ENCODE results near the gene MYL5.
A peak's percentile ranks its signal among the peaks of the same experiment; 100 is the strongest.
"Not testable (repeated sequence)": the region's sequence is repeated elsewhere in the genome, so short reads cannot be mapped to it uniquely, and the experiment has no call there.

Gene MYL5

DNA sequence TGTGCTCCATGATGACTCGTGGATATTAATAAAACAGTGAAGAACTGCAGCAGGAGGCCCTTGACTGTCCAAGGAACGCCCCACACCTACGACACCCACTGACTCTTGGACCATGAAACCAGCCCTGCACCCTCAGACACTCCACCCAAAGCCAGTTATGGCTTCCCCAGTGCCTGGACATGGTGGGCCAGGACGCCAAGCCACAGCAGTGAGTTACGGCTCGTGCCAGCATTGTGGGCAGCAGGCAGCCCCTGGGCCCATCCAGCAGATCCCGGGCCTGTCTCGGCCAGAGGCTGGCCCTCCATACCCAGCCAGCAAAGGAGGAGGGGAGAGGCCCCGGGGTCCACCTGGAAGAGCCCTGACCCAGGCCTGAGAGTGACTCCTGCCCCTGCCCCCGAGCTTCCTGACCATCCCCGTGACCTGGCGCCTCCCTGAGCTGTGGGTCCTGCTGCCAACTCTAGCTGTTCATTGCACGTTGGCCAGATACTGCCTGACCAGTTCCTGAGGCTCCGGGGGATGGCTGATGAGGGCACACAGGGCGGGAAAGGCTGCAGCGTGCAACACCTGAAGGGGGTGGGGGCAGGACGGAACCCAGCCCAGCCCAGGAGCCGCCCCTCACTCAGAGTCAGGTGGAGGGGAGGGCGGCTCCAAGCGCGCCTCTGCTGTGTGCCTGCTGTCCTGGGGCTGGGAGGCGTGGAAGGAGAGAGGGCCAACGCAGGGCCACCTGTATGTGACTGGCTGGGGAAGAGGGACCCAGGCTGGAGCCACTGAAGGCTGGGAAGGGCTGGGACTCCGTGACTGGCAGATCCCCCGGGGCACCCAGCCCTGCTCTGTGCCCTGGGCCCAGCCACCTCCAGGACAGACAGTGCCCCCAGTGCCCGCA, 13.9 kb downstream of the MYL5 start:
- in situ Hi-C loops (cut with HindIII; ENCODE audit: low sequenced_read_pairs), result no loop called here
- H3K4me3 ChIP-seq (ENCODE audit: low read depth, low read length), result peak overlapping the region; percentile 29
- TF ChIP-seq CTCF (IDR thresholded peaks at IDR 0.05; ENCODE audit: low read depth, low read length), result no peak
- DNase-seq (ENCODE audit: low read depth, low spot score), result no peak

DNA sequence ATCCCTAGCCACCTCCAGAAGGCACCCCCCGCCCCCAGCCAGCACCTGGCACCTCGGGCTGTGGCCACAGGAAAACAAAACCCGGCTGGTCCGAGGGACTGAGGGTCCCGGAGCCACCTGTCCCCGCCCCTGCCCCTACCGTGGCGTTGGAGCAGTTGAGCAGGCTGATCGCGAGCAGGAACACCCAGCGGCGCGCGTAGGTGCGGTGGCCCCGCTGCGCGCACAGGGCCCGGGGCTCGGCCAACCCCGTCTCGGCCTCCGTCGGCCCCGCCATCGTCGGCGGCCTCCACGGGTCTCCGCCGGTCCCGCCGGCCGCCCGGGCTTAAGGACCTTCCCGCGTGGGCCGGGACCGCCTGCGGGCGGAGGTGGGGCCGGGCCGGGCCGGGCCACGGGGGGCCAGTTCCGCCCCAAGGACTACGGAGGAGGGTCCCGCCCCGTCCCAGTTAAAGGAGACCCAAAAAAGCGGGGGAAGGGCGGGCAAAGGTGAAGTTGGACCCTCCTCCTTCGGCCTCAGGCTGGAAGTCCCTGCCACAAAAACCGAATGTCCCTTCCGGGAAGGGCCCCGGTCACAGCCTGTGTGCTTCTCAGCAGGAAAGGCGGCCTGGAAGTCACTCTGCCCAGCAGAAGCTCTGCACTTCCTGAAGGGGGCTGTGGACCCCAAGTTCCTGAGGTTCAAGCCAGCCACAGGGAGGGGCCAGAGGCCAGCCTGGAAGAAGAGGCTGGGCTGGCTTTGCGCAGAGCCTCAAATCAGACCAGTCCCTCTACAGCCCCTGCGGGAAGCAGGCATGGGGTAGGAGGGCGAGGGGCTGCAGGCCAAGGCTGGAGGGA, 14.7 kb downstream of the MYL5 start, which contains the start of gene SLC49A3:
Gene SLC49A3, minus strand, starts transcription at position 298 of the 828 bp plus-strand sequence. Its CDS starts 24 bp downstream, at position 274.
- no peak for TF ChIP-seq CTCF (IDR thresholded peaks at IDR 0.05; ENCODE audit: low read depth, low read length)
- no peak for DNase-seq (ENCODE audit: low read depth, low spot score)
- in situ Hi-C loops (cut with HindIII; ENCODE audit: low sequenced_read_pairs), result no loop called here
- peak within 1 kb of the TSS; percentile 29 for H3K4me3 ChIP-seq (ENCODE audit: low read depth, low read length)

DNA sequence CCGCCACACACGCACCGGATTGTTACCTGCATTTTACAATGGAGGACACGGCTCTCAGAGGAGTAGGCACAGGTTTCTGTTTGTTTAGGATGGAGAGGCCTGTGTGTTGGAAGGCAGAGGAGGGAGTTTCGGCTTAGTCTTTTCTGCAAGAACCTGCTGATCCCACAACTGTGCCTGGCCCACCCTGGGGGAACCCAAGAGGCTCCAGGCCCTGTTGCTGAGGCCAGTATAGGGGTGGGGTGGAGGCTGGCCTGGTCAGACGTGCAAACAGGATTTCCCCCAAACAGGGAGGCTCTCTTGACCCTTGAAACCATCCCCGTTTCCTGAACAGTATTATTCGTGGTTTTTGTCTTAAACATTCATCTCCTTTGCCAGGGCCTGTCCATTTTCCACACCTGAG, 15.4 kb downstream of the MYL5 start:
- TF ChIP-seq CTCF (IDR thresholded peaks at IDR 0.05; ENCODE audit: low read depth, low read length), result no peak
- H3K4me3 ChIP-seq (ENCODE audit: low read depth, low read length), result no peak overlapping the region
- no peak for DNase-seq (ENCODE audit: low read depth, low spot score)
- in situ Hi-C loops (cut with HindIII; ENCODE audit: low sequenced_read_pairs), result no loop called here

GRCh38 chr4:692771-693554, 18.6 kb downstream of the MYL5 start:
- no peak for TF ChIP-seq CTCF (IDR thresholded peaks at IDR 0.05; ENCODE audit: low read depth, low read length)
- no peak overlapping the region for H3K4me3 ChIP-seq (ENCODE audit: low read depth, low read length)
- in situ Hi-C loops (cut with HindIII; ENCODE audit: low sequenced_read_pairs), result no loop called here
- DNase-seq (ENCODE audit: low read depth, low spot score), result no peak

- DNase-seq (ENCODE audit: low read depth, low spot score); H3K4me3 ChIP-seq (ENCODE audit: low read depth, low read length); in situ Hi-C loops (cut with HindIII; ENCODE audit: low sequenced_read_pairs): not testable (repeated sequence)
These were observed 20.1 kb downstream of the MYL5 start for GRCh38 chr4:694341-694940.

GRCh38 chr4:699816-700580, 25.7 kb downstream of the MYL5 start:
- TF ChIP-seq CTCF (IDR thresholded peaks at IDR 0.05; ENCODE audit: low read depth, low read length), result no peak
- in situ Hi-C loops (cut with HindIII; ENCODE audit: low sequenced_read_pairs), result no loop called here
- H3K4me3 ChIP-seq (ENCODE audit: low read depth, low read length), result no peak overlapping the region
- no peak for DNase-seq (ENCODE audit: low read depth, low spot score)
